B cell (primary cell): ENCODE measurements around the gene PKDREJ. TPM values are rescaled to one million over a fixed set of nuclear protein-coding genes. Genes with fewer than 3 reads are reported as not detected.

Source experiments
- ATAC-seq: fragments of 200-7000 bp; cut with Tn5 transposase; one replicate; pipeline ENCODE4 v1.10.0; 2021; ENCODE audit warnings: low read depth, mild to moderate bottlenecking, moderate number of reproducible peaks, moderate library complexity
- CTCF ChIA-PET: fragments of 350-600 bp; sonication (Branson Sonifier 250); formaldehyde crosslinking; loops from one replicate; lab custom pipeline; 2021; ENCODE audit warnings: antibody characterized with exemption, inconsistent platforms; lab: Charles Lee
- POLR2A ChIA-PET: fragments of 350-600 bp; sonication (Branson Sonifier 250); formaldehyde crosslinking; loops from one replicate; lab custom pipeline; 2021; ENCODE audit warnings: antibody characterized with exemption; lab: Charles Lee
- DNase-seq: peaks from one replicate; pipeline ENCODE4 v3.0.0; 2013
- H2AFZ ChIP-seq: 2 replicates; pipeline ENCODE4 v1.6.1; 2012; ENCODE audit warnings: mild to moderate bottlenecking, low read depth, low read length; ENCODE audit not compliant: insufficient read depth, poor library complexity, severe bottlenecking
- H3K27ac ChIP-seq, 2 donors: 1 replicate in 1 of 2; 2 replicates in 1 of 2; pipeline ENCODE4 v1.5.1; 2012 to 2013; ENCODE audit warnings: low read length in 2 of 2, mild to moderate bottlenecking in 2 of 2, moderate library complexity in 1 of 2
- H3K27me3 ChIP-seq, 4 experiments: fragments of 200-600 bp in 1 of 4; sonication (generic) in 1 of 4; replicated peaks in 1 of 4; 1 replicate in 2 of 4; 2 replicates in 2 of 4; pipeline versions ENCODE4 v1.6.1 to v1.7.0; 2013 to 2016; ENCODE audit warnings: low read length in 3 of 4, mild to moderate bottlenecking in 2 of 4, mixed read lengths in 1 of 4, moderate library complexity in 1 of 4; ENCODE audit not compliant: insufficient read depth in 4 of 4, control insufficient read depth in 3 of 4; ENCODE audit errors: control extremely low read depth in 1 of 4
- H3K36me3 ChIP-seq, 2 experiments: replicated peaks in 1 of 2; 1 replicate in 1 of 2; 2 replicates in 1 of 2; pipeline versions ENCODE4 v1.6.1 to v1.7.1; 2013; ENCODE audit warnings: low read length in 1 of 2; ENCODE audit not compliant: insufficient read depth in 2 of 2, control insufficient read depth in 1 of 2; ENCODE audit errors: control extremely low read depth in 1 of 2, extremely low read depth in 1 of 2
- H3K4me1 ChIP-seq, 2 donors: fragments of 200-600 bp in 1 of 2; sonication (generic) in 1 of 2; 1 replicate in 1 of 2; 2 replicates in 1 of 2; pipeline versions ENCODE4 v1.5.1 to v1.6.1; 2013 to 2017; ENCODE audit warnings: low read length in 2 of 2; ENCODE audit not compliant: control insufficient read depth in 2 of 2, insufficient read depth in 2 of 2
- H3K4me2 ChIP-seq: replicated peaks from 2 replicates; pipeline ENCODE3; 2012; ENCODE audit warnings: mild to moderate bottlenecking, low read depth, low read length; ENCODE audit not compliant: poor library complexity, severe bottlenecking
- H3K4me3 ChIP-seq, 5 experiments: fragments of 200-600 bp in 1 of 5; sonication (generic) in 1 of 5; 1 replicate in 3 of 5; 2 replicates in 2 of 5; pipeline versions ENCODE4 v1.5.1 to v1.7.0; 2011 to 2016; ENCODE audit warnings: low read length in 4 of 5, mild to moderate bottlenecking in 4 of 5, low read depth in 2 of 5, control low read depth in 1 of 5, moderate library complexity in 1 of 5; ENCODE audit not compliant: insufficient read depth in 1 of 5; ENCODE audit errors: control extremely low read depth in 1 of 5, extremely low read depth in 1 of 5
- H3K79me2 ChIP-seq: fragments of 200-600 bp; sonication (generic); one replicate; pipeline ENCODE4 v1.6.0; 2016; ENCODE audit warnings: low read length; ENCODE audit not compliant: control insufficient read depth, insufficient read depth
- H3K9ac ChIP-seq: fragments of 200-600 bp; sonication (generic); 2 replicates; pipeline ENCODE4 v1.6.1; 2017; ENCODE audit warnings: mild to moderate bottlenecking, low read length, moderate library complexity
- H3K9me3 ChIP-seq, 3 donors: one replicate each; pipeline versions ENCODE4 v1.6.1 to v1.7.1; 2013; ENCODE audit warnings: low read length in 2 of 3; ENCODE audit not compliant: control insufficient read depth in 2 of 3, insufficient read depth in 1 of 3; ENCODE audit errors: control extremely low read depth in 1 of 3
- H4K20me1 ChIP-seq: 2 replicates; pipeline ENCODE4 v1.6.0; 2012; ENCODE audit warnings: mild to moderate bottlenecking, low read length; ENCODE audit not compliant: insufficient read depth, control insufficient read depth, poor library complexity, severe bottlenecking
- H3K27ac Mint-ChIP-seq: one replicate; pipeline ENCODE4 v1.8.0; 2021; ENCODE audit warnings: mixed read lengths
- H3K27me3 Mint-ChIP-seq: one replicate; pipeline ENCODE4 v1.8.0; 2021; ENCODE audit warnings: mixed read lengths
- H3K4me1 Mint-ChIP-seq: one replicate; pipeline ENCODE4 v1.8.0; 2021; ENCODE audit warnings: mixed read lengths
- H3K4me3 Mint-ChIP-seq: one replicate; pipeline ENCODE4 v1.8.0; 2021; ENCODE audit warnings: mixed read lengths
- H3K9me3 Mint-ChIP-seq: one replicate; pipeline ENCODE4 v1.8.0; 2022; ENCODE audit warnings: mixed read lengths; ENCODE audit not compliant: insufficient read depth
- CTCF ChIP-seq: fragments of 200-600 bp; IDR thresholded peaks from one replicate; pipeline ENCODE4 v1.8.0; 2022; ENCODE audit warnings: antibody characterized with exemption, mild to moderate bottlenecking
- EZH2 ChIP-seq: IDR thresholded peaks from 2 replicates; pipeline ENCODE4 v1.6.1; 2012; ENCODE audit warnings: borderline replicate concordance, low read depth, mild to moderate bottlenecking, moderate library complexity, low read length; ENCODE audit not compliant: insufficient read depth, poor library complexity, severe bottlenecking
- WGBS: methylation state at CpG from one replicate; pipeline ENCODE4 v1.1.5; 2013; ENCODE audit warnings: missing lambda C conversion rate; ENCODE audit not compliant: insufficient coverage; 5-methylcytosine and 5-hydroxymethylcytosine counted together
- intact Hi-C: fragments of 100-400 bp; cut with micrococcal nuclease; formaldehyde crosslinking; loops from one replicate; pipeline ENCODE4 v1.10.0; 2022
- polyA plus RNA-seq: library from polyadenylated mRNA; depleted of rRNA; stranded (reverse); fragments of >200 nt; gene quantifications from 2 replicates; pipeline ENCODE4 v1.2.3, GENCODE V29; 2012
- total RNA-seq, 2 donors: library from RNA; stranded (reverse); fragments of 120-200 nt in 1 of 2; gene quantifications; 1 replicate in 1 of 2; 2 replicates in 1 of 2; pipeline versions ENCODE4 v1.2.3 to v1.2.4, GENCODE V29; 2013 to 2022

The PKDREJ gene
- total and polyA plus RNA-seq, 2 donors (not counting 1 experiment from before 2014, with no cell fraction given) = not detected

- DNase-seq = no peak
- Mint-ChIP-seq H3K27me3 (no peaks in the 10 kb centered on the region), H3K9me3 (no peaks in the 10 kb centered on the region), H3K4me1 (no peaks in the 10 kb centered on the region), H3K27ac (no peak overlapping the region), H3K4me3 (no peak overlapping the region)
- TF ChIP-seq EZH2 (no peak), CTCF (no peak)
- Histone ChIP-seq H3K4me1 (no peaks in the 10 kb centered on the region), H3K27me3 (no peaks in the 10 kb centered on the region), H3K79me2 (no peaks in the 10 kb centered on the region), H3K36me3 (peaks cover 0 to 4% of the 10 kb centered on the region in 2 experiments), H2AFZ (no peak overlapping the region), H3K4me2 (no peak overlapping the region), H3K9ac (no peak overlapping the region), H3K9me3 (no peaks in the 10 kb centered on the region), H4K20me1 (no peaks in the 10 kb centered on the region), H3K27ac (no peak overlapping the region), H3K4me3 (no peak overlapping the region)
- ChIA-PET CTCF (interaction anchor here (1.2 kb wide), 1 partner anchor 108 kb away, joined by 3 read pairs; no protein-coding TSS in a partner anchor), POLR2A (no interaction called here)
- intact Hi-C loops = no loop called here
- ATAC-seq = no peak
- WGBS = 91% methylated on average over 10 of the region's 13 CpGs
Measured at GRCh38 chr22:46230262-46230901, 32.8 kb downstream of the PKDREJ start.

- Histone ChIP-seq H3K4me3 (no peak overlapping the region), H2AFZ (no peak overlapping the region), H3K27me3 (no peaks in the 10 kb centered on the region), H3K36me3 (peaks cover 0 to 2% of the 10 kb centered on the region in 2 experiments), H3K79me2 (no peaks in the 10 kb centered on the region), H3K9ac (no peak overlapping the region), H3K9me3 (no peaks in the 10 kb centered on the region), H3K4me2 (no peak overlapping the region), H3K27ac (no peak overlapping the region), H3K4me1 (no peaks in the 10 kb centered on the region), H4K20me1 (no peaks in the 10 kb centered on the region)
- Mint-ChIP-seq H3K4me1 (no peaks in the 10 kb centered on the region), H3K27me3 (no peaks in the 10 kb centered on the region), H3K4me3 (no peak overlapping the region), H3K27ac (no peak overlapping the region), H3K9me3 (no peaks in the 10 kb centered on the region)
- ATAC-seq (no peak), DNase-seq (no peak)
- intact Hi-C loops = no loop called here
- WGBS = 90% methylated on average over 5 of the region's 8 CpGs
- ChIA-PET CTCF (interaction anchor here (1.2 kb wide), 1 partner anchor 107 kb away, joined by 3 read pairs; no protein-coding TSS in a partner anchor), POLR2A (no interaction called here)
- TF ChIP-seq EZH2 = no peak
- TF ChIP-seq CTCF = no peak
Measured at GRCh38 chr22:46229701-46230100, 33.4 kb downstream of the PKDREJ start.
